GM21737 (cell line): ENCODE measurements around the gene FANCM.

Experiments
- ATAC-seq: cut with Tn5 transposase; IDR thresholded peaks from one replicate; pipeline ENCODE4 v1.9.1; 2021; ENCODE audit warnings: mild to moderate bottlenecking, moderate library complexity; ENCODE audit not compliant: unreplicated experiment

FANCM gene

DNA sequence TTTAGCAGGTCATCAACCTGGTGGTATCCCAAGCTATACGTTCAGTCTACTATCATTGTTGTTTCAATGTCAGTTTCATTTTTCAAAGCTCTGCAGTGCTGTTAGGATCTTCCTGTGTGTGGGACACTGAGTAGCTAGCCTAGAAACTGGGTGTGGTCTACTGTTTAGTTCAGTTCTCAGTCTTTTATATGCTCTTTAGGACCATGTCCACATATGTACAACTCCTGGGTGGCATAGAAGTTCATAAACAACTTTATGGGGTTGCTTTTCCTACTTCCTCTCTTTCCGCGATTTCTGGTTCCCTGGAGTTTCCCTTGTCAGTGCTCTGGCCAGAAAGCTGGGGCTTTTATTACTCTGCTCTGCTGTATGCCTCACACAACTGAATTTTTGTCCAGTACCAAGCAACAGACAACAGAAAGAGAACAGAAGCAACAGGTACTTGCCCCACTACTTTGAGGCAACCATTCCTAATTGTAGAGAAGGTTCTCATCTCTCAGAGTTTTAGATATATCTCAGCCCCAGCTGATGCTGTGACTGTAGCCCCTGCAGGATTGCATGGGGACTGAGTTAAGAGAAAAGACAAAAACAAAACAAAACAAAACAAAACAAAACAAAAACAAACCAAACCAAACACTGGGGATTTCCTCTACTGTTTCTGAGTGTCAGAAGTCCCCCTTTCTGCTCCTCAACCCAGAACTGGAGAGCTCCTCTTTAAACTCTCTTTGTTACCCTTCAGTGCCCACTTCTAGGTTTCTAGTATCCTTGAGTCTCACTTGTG, 86.9 kb downstream of the FANCM start:
- no peak for ATAC-seq

DNA sequence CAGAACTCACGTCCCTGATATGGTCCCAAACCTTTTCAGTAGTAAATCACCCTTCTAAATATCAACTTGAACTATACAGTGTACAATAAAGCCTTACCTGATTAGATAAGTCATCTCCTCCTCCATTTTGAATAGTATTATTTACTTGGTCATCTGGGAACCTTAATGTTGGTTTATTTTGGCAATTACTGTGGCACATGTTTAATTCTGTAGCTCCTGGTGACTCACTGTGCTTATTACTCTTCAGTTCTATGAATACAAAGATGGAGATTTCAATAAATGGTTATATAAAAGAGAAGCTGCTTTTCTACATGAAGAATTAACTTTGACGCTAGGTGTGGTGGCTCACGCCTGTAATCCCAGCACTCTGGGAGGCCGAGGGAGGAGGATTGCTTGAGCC, 91.8 kb downstream of the FANCM start:
- no peak for ATAC-seq

DNA sequence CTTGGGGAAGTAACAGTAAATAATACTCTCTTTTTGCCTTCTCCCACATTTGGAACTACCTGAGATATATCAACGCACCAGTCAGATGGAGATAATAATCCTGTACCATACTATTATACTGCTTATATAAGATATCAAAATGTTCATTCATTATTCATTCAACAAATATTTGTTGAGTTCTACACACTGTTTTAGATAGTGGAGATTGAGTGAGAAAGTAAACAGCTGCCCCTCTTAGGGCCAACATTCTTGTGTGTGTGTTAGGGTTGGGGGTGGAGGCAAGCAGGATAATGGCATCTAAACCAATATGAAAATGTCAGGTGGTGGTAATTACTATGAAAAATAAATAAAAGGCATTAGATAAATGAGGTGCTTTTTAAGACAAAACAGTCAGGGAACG, 103.3 kb downstream of the FANCM start:
- ATAC-seq = no peak

DNA sequence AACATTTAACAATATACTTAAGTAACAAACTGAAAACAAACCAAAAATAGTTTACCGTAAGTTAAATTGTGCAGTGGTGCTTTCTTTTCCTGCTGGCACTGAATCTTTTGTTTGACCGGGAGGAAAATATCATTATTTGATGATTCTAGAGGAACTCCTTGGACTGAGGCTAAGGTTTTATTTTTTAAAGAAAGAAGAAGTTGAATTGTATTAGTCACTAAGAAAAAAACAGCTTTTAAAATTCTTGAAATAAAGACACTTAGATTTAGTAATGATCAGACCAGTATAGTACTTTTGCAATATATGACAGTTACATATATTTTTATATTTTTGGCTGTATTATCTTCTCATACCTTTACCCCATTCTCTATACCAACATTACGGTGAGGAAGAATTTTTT, 107.0 kb downstream of the FANCM start:
- ATAC-seq = no peak

DNA sequence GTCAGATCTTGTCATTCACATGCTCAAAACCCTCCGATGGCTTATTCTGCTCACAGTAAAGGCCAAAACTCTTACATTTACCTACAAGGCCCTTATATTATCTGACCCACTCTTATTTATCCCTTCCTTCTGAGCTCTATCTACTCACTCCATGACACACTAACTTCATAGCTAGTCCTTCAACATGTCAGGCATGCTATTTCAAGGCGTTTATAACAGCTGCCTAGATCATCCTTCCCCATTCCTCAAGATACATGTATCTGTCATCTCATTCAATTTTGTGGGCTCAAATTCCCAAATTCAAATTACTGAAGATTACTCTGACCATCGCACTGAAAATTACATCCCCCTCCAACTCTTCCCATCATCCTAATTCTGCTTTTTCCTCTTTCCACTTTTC, 110.4 kb downstream of the FANCM start:
- no peak for ATAC-seq

DNA sequence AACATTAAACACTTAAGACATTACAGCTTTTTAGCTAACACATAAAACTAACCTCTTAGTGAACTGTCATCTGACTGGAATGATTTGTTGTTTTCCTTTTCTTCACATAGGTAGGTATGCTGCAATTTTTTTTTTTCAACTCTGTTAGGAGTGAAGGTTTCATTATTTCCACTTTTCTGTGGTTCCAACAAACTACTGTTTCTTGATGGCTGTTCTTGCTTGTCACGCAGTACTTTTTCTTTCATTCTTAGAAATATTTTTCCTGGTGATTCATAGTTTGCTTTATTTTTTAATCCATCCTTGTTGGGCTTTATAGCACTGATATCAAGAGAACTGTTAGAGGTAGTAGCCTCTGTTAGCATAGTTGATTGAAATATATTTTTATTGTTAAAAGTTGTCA, 111.0 kb downstream of the FANCM start:
- no peak for ATAC-seq

DNA sequence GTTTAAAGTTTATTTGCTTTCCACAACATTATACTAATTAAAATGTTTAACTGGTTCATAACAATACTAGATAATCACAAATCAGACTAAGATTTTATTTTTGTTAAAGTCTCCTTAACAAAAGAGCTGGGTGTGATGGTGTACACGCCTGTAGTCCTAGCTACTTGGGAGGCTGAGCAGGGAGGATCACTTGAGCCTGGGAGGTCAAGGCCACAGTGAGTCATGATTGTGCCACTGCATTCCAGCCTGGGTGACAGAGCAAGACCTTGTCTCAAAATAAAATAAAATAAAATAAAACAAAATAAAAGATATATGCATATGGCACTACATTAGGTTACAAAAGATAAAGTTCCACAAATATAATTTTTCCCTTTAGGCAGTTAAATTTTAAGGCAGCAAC, 111.7 kb downstream of the FANCM start:
- ATAC-seq = no peak

DNA sequence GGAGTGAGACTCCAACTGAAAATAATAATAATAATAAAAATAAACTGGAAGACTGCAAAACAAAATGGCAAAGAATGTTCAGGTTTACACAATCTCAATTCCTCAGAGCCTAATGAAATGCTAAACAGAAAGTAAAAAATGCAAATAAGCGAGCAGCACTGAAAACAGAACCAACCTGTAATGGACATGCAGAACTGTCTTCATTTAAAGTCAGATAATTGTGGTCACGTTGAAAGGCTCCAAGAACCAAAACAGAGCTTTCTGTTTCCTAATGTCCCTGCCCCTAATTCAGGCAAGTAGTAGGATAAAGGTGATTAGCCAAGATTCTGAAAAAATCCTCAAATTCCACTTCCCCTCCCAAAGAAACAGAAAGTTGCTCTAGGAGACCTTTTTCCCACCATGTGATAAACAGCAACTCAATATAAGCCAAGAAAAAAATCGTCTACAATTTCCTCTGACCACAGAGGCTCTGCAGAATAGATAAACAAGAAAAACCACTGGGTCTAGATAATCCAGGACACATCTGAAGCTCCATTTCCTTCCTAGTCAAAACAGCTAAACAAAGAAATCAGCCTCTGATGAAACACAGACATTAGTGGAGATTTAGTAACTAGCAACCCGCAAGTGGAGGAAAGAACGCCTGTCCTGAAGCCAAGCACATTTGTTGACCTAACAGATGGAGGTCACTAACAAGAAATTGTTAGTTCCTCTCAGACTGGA, 114.3 kb downstream of the FANCM start:
- no peak for ATAC-seq
